ENCODE data around the gene ELFN2. TPM values are rescaled to one million over a fixed set of nuclear protein-coding genes. Genes with fewer than 3 reads are reported as not detected.

ELFN2 gene
- total RNA-seq, 1 donor from 2014 or later: 0.22 TPM

- no peak for DNase-seq (ENCODE audit: missing footprints)
- no peak for ATAC-seq
- intact Hi-C loops (cut with DNase I): no loop called here
Measured at GRCh38 chr22:37377138-37377537, 50.1 kb downstream of the ELFN2 start.

GRCh38 chr22:37376643-37377042 is 50.6 kb downstream of the ELFN2 start:
- ATAC-seq: no peak
- no peak for DNase-seq (ENCODE audit: missing footprints)
- intact Hi-C loops (cut with DNase I): no loop called here

GRCh38 chr22:37375801-37376200 is 51.5 kb downstream of the ELFN2 start:
- intact Hi-C loops (cut with DNase I): no loop called here
- no peak for ATAC-seq
- no peak for DNase-seq (ENCODE audit: missing footprints)

- DNase-seq (ENCODE audit: missing footprints) (no peak), ATAC-seq (no peak)
- intact Hi-C loops (cut with DNase I): no loop called here
Measured at GRCh38 chr22:37374571-37374970, 52.7 kb downstream of the ELFN2 start.

GRCh38 chr22:37373451-37373850 is 53.8 kb downstream of the ELFN2 start:
- no peak for DNase-seq (ENCODE audit: missing footprints)
- ATAC-seq: no peak
- intact Hi-C loops (cut with DNase I): no loop called here

GRCh38 chr22:37371911-37372310 is 55.4 kb downstream of the ELFN2 start:
- intact Hi-C loops (cut with DNase I): no loop called here
- DNase-seq (ENCODE audit: missing footprints) (no peak), ATAC-seq (no peak)

GRCh38 chr22:37371491-37371890 is 55.8 kb downstream of the ELFN2 start:
- DNase-seq (ENCODE audit: missing footprints): no peak
- ATAC-seq: no peak
- intact Hi-C loops (cut with DNase I): no loop called here

- peak; percentile 63 for ATAC-seq
- intact Hi-C loops (cut with DNase I): no loop called here
- DNase-seq (ENCODE audit: missing footprints): peak; percentile 83
Measured at GRCh38 chr22:37370306-37370979, 56.8 kb downstream of the ELFN2 start.

- intact Hi-C loops (cut with DNase I): no loop called here
- DNase-seq (ENCODE audit: missing footprints) (no peak), ATAC-seq (no peak)
Measured at GRCh38 chr22:37369483-37369882, 57.8 kb downstream of the ELFN2 start.

GRCh38 chr22:37368058-37368457 is 59.2 kb downstream of the ELFN2 start:
- DNase-seq (ENCODE audit: missing footprints): no peak

GRCh38 chr22:37366601-37367000 is 60.7 kb downstream of the ELFN2 start:
- no peak for DNase-seq (ENCODE audit: missing footprints)
- intact Hi-C loops (cut with DNase I): no loop called here
- ATAC-seq: no peak

More at GRCh38 chr22:37368058-37368457, 59.2 kb downstream of the ELFN2 start:
- intact Hi-C loops (cut with DNase I): no loop called here
- ATAC-seq: no peak

- intact Hi-C loops (cut with DNase I): no loop called here
- no peak for DNase-seq (ENCODE audit: missing footprints)
- no peak for ATAC-seq
Measured at GRCh38 chr22:37365950-37366349, 61.3 kb downstream of the ELFN2 start.

GRCh38 chr22:37363261-37363992 is 63.9 kb downstream of the ELFN2 start:
- intact Hi-C loops (cut with DNase I): no loop called here
- ATAC-seq: no peak
- DNase-seq (ENCODE audit: missing footprints): no peak

GRCh38 chr22:37362621-37363020 is 64.7 kb downstream of the ELFN2 start:
- ATAC-seq (no peak), DNase-seq (ENCODE audit: missing footprints) (no peak)
- intact Hi-C loops (cut with DNase I): no loop called here

- intact Hi-C loops (cut with DNase I): no loop called here
- DNase-seq (ENCODE audit: missing footprints): no peak
- no peak for ATAC-seq
Measured at GRCh38 chr22:37358917-37359316, 68.4 kb downstream of the ELFN2 start.

- ATAC-seq: no peak
- intact Hi-C loops (cut with DNase I): no loop called here
- DNase-seq (ENCODE audit: missing footprints): no peak
Measured at GRCh38 chr22:37358386-37358785, 68.9 kb downstream of the ELFN2 start.

- intact Hi-C loops (cut with DNase I): no loop called here
- DNase-seq (ENCODE audit: missing footprints): no peak
- ATAC-seq: no peak
Measured at GRCh38 chr22:37357446-37358075, 69.7 kb downstream of the ELFN2 start.

GRCh38 chr22:37356922-37357321 is 70.4 kb downstream of the ELFN2 start:
- ATAC-seq (no peak), DNase-seq (ENCODE audit: missing footprints) (no peak)
- intact Hi-C loops (cut with DNase I): no loop called here

- DNase-seq (ENCODE audit: missing footprints) (no peak), ATAC-seq (no peak)
- intact Hi-C loops (cut with DNase I): no loop called here
Measured at GRCh38 chr22:37355174-37355573, 72.1 kb downstream of the ELFN2 start.

- ATAC-seq: no peak
- intact Hi-C loops (cut with DNase I): no loop called here
- no peak for DNase-seq (ENCODE audit: missing footprints)
Measured at GRCh38 chr22:37354670-37355069, 72.6 kb downstream of the ELFN2 start.
